ENCODE results near the gene DCHS1.
A peak's percentile ranks its signal among the peaks of the same experiment; 100 is the strongest.

DCHS1 gene

DNA sequence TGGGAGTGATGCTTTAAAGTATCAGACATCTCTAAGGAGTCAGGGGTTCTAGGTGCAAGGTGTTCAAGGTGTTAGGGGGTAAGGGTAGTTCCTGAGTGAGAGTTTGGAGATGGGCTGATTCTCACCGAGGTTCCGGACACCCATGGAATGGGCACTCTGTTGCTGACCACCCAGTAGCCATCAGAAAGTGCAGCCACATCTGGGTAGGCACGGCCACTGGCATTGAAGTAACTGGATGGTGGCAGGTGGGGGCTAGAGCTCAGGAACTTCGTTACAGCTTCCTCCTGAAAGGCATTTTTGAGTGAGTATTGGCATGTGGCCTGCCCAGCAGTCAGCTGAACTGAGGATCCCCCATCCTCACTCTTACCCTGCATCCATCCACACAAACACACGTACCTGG, 40.6 kb downstream of the DCHS1 start:
- DNase-seq (ENCODE audit: low read depth in 2 of 3, low spot score in 1 of 3) = no peak

DNA sequence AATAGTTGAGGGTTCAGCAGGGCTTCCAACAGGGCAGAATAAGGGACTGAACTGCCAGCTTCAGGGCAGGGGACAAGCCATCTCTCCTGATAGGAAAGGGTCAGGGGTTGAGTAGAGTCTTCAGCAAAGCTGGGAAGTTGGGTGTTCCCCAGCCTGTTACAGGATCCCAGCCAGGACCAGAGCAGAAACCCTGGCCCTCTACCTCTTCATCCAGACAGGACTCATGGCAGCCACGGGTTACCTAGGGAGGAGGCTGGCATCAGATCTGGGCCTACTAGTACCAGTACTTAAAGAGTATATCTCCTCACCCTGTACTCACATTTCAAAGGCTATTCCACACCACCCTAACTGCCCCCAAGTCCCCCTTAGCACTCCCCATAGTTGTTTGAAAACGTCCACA, 41.2 kb downstream of the DCHS1 start:
- DNase-seq (ENCODE audit: low read depth in 2 of 3, low spot score in 1 of 3) = no peak

DNA sequence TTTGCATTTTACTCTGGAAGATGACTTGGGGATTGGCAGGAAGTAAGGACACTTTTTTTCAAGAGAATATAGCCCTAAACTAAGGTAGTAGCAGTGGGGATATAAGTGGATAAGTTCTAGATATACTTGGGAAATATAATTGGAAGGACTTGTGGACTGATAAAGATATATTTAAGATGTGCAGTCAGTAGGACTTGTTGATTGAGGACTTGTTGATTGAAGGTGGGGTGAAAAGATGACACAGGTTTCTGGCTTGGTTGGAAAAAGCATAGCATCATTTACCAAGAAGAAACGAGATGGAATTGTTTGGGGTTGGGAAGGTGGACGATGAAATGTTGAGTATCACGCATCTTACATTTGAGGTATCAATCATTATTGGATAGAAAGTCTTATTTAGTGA, 42.1 kb downstream of the DCHS1 start:
- no peak for DNase-seq (ENCODE audit: low read depth in 2 of 3, low spot score in 1 of 3)

DNA sequence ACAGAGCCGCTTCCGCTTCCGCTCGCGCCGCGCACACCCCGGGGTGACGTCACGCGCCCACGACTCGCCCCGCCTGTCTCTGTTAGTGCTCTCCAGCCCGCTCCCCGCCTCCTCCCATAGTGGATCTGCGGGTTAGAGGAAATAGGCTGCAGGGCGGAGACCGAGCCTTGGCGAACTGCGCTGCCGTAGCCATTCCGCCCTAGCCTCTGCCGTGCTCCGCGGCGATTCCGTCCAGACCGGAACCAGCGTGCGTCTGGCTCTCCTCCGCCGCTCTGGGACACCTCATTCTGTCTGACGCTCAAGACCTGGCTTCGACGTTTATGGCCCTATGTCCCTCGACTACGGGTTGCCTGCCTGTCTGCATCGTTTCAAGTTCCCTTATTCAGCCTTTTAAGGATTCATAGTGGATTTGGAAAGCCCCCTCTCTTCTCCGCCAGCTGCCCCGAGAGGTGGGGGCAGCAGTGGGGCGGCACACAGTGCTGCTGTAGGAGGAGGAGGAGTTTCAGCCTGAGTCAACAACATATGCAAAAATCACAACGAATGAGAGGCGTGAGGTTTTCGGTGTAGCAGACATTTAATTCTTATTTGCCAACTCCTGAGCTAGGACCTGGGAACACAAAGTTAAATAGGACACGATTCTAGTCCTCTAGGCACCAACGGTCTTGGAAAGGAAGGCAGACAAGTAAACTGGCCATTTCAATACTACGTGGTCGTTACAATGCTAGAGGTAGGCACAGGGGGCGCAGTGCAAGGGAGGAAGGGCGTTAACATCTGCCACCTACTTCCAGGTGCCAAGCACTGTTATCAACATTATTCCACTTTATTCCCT, 43.2 kb downstream of the DCHS1 start, which contains the start of gene TAF10:
Gene TAF10, minus strand, starts transcription at position 4 of the 829 bp plus-strand sequence. CDS start 27 bp downstream, outside the sequence.
- peak; percentile 87 to 93 (median 87) for DNase-seq (ENCODE audit: low read depth in 2 of 3, low spot score in 1 of 3)

DNA sequence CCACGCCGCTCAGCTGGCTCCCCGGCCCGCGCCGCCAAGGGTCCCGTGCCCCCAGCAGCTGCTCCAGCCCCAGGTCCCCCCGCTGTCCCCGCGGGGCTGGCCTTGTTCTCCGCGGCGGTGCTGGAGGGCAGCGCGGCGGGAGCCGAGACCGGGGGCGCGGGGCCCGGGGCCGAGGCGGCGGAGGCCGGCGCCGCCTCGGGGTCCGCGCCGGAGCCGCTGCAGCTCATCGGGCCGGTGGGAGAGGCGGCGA, 43.7 kb downstream of the DCHS1 start:
- DNase-seq (ENCODE audit: low read depth in 2 of 3, low spot score in 1 of 3) = no peak

DNA sequence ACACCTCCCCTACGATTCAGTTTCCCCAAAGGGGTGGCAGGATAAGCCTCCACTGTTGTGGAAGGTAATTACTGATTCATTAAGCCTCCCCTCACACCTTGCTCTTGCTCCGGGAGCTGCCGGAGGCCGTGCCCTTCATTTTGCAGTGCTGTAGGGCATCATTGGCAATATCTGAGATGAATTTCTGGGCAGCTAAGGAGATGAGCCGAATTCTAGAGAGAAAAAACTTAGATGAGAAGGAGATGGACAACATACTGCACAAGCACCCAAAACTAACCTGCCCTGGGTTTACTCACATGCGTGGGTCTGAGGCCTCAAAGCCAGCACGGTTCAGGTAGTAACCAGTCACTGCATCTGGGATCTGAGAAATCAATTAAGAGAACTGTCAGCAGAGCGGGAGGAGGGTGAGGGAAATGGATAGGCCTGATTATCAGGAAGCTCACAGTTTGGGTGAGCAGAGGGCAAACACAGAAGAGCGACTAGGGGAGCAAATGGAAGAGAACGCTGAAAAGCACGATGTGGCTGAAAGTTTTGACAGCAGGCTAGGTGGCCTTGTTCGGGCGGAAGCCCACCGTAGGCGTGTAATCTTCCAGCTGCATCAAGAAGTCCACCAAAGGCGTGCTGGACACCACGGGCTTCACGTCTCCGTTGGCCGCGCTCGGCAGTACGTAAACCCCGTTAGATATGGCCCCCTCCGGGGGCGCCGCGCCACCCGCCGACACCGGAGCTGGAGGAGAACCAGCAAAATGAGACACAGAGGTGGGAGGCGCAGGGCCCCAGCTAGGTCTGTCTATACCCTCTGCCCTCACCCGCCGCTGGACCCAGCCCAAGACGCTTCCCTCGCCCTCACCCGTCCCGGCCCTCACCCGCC, 44.3 kb downstream of the DCHS1 start:
- no peak for DNase-seq (ENCODE audit: low read depth in 2 of 3, low spot score in 1 of 3)

DNA sequence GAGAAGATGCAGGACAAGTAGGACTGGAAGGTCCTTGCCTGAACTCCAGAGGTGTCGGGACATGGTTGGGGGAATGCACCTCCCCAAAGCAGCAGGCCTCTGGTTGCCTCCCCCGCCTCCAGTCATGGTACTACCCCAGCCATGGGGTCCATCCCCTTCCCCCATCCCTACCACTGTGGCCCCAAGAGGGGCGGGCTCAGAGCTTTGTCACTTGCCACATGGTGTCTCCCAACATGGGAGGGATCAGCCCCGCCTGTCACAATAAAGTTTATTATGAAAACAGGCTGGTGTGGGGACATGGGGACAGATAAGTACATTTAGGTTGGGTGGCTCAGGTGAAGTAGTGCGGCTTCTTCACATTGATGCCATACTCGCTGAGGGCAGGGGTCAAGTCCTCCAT, 45.0 kb downstream of the DCHS1 start:
- DNase-seq (ENCODE audit: low read depth in 2 of 3, low spot score in 1 of 3) = no peak

DNA sequence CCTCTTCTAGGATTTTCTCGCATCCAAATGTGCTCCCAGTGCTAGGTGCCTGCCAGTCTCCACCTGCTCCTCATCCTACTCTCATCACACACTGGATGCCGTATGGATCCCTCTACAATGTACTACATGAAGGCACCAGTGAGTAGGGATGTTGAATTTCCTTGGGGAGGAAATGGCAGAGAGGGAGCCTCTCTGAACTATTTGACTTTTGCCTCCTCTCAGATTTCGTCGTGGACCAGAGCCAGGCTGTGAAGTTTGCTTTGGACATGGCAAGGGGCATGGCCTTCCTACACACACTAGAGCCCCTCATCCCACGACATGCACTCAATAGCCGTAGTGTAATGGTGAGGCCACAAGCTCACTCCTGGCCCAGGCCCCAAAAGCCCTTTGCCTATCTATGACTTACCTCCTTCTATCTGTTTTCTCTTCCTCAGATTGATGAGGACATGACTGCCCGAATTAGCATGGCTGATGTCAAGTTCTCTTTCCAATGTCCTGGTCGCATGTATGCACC, 46.0 kb downstream of the DCHS1 start:
- no peak for DNase-seq (ENCODE audit: low read depth in 2 of 3, low spot score in 1 of 3)

DNA sequence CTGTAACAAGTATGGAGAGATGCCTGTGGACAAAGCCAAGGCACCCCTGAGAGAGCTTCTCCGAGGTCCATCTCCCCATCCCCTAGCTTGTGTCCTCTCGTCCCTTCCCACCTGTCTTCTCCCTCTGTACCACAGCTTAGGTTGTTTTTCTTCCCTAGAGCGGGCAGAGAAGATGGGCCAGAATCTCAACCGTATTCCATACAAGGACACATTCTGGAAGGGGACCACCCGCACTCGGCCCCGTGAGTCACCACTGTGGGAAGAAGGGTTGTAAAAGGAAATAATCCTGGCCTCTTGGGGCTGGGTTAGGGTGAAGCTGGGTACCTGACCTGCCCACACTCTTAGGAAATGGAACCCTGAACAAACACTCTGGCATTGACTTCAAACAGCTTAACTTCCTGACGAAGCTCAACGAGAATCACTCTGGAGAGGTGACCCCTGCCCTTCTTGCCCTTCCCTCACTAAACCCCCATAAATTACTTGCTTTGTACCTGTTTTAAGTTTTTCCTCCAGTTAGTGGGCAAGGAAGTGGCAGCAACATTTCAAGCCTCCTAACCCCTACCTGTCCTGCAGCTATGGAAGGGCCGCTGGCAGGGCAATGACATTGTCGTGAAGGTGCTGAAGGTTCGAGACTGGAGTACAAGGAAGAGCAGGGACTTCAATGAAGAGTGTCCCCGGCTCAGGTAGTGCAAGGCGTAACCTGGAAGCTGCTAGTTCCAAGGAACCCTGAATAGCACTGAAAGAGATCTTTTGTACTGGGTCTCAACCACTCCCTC, 46.7 kb downstream of the DCHS1 start:
- DNase-seq (ENCODE audit: low read depth in 2 of 3, low spot score in 1 of 3) = no peak

DNA sequence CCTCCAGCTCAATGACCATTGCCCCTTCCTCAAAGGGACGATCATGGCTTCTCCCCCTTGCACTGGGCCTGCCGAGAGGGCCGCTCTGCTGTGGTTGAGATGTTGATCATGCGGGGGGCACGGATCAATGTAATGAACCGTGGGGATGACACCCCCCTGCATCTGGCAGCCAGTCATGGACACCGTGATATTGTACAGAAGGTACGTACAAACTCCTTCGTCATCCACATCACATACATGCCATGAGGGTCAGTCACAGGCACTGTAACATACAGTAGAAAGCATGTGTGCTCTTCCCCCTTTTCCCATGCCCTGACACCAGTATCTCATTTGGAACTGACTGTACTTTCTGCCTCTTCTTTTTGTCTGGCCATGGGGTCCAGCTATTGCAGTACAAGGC, 47.6 kb downstream of the DCHS1 start:
- no peak for DNase-seq (ENCODE audit: low read depth in 2 of 3, low spot score in 1 of 3)

DNA sequence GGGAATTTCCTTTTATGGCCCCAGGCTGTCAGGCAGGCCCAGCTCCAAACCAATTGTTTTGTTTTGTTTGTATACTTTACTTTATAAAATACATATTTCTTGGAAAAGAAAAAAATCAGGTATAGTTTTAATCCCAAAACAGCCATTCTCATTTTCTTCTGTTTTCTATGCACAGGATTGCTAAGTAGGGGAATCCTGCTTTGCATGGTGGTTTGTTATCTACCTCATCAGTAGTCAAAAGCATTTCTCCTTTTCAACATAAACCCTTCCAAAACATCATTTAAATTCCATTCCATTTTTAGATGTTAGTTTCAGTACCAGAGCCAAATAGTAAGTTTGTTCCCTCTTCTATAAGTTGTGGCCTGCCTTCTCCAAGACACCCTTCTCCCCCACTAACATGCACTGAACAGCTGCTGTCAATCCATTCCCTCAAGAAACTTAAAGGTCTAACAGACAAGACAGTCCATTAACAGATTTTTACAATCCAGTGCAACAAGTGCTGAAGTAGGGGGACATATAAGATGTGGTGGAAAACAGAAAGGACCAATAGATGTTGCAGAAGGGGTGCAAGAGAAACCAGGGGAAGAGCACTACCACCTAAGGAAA, 48.3 kb downstream of the DCHS1 start:
- no peak for DNase-seq (ENCODE audit: low read depth in 2 of 3, low spot score in 1 of 3)

DNA sequence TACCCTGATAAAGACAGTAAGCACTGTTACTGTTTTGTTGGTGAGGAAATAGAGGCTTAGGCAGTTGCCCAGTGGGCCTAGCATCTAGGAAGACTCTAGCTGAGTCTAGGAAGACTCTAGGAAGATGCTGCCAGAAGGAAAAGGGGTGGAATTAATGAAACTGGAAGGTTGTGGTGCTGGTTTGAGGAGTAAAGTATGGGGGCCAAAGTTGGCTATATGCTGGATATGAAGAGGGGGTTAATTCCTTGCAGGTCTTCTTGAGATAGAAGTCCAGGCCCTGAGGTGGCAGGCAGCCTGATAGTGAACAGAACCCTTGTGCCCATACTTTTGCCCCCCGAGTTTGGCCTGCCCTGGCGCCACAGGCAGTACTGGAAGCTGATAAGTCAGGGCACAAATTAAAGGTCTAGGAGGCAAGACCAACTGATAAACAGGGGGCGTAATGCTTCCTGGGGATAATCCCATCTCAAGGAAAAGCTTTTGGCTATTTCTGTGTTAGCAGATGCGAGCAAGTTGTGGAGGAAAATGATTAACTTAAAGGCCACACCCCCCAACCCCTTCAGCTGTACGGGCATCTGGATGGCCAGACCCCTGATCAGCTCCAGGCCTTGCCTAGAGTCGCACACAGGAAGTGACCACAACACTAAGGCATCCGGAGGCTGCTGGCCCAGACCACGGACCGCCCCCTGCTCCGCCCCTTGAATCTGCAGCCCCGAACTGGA, 49.0 kb downstream of the DCHS1 start:
- peak; percentile 31 to 61 (median 51) for DNase-seq (ENCODE audit: low read depth in 2 of 3, low spot score in 1 of 3)

DNA sequence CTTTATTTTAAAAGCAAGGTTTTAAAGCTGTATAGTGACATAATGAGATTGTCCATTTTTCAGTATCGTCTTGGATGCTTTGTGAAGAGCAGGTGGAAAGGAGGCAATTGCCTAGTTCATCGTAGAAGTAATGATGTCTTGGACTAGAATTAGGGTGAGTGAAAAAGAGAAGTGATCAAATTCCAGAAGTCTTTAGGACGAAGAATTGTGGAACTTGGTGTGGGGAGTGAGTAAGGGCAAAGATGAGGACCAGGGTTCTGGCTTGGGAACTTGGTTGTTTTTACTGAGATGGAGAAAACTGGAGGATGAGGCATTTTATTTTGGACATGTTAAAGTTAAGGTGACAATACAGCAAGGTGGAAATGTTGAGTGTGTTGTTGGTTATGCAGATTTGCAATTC, 50.8 kb downstream of the DCHS1 start:
- no peak for DNase-seq (ENCODE audit: low read depth in 2 of 3, low spot score in 1 of 3)

DNA sequence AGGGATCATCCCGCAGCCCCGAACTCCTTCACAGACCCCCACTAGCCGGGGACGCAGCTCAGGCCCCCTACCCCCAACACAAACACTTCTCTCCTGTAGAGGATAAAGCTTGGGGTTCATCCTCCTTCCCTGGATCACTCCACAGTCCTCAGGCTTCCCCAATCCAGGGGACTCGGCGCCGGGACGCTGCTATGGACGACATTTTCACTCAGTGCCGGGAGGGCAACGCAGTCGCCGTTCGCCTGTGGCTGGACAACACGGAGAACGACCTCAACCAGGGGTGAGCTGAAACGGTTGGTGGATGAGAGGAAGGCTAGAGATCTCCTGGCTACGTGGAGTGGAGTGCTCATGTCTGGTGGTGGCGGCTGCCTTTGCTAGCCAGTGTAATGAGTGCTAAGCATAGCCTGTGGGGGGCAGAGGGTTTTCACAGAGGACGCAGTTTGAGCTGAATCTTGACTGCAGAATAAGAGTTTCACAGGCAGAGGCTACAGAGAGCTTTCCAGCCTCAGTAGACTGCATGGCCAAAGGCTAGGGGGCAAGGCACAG, 51.5 kb downstream of the DCHS1 start:
- DNase-seq (ENCODE audit: low read depth in 2 of 3, low spot score in 1 of 3) = no peak

DNA sequence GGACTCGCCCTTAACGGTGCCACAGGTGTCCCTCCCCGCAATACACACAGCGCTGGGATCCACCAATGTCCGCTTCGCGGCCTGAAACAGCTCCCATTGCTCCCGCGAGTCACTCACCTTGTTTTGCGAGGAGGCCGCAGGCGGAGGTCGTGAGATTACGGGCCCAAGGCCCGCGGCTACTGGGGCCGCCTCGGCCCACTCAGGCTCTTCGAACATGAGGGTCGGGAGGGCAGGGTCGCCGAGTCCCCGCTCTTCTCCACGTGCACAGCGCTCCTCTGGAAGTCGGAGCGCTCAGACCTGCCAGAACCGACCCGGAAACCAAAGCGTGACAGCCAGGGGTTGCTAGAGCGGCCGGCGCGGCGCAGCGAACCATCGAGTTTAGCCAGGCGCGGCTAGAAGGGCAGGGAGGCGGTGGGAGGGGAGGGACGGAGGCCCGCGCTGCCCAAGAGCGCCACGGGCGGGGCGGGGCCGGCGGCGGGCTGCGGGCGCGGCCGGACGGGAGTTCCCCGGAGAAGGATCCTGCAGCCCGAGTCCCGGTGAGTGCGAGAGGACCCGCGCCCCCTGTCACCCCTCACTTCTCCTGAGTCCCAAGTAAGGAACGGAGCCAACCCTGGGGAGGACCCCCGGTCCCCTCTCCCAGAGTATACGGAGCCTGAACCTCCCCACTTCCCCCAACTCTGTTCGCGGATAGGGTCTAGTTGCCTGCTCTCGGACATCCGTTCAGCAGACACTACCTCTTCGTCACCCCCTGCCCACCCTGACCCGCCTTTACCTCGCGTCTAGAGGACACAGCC, 52.1 kb downstream of the DCHS1 start, which contains the start of the genes ILK and RRP8:
Gene ILK, plus strand, starts transcription at position 488 of the 794 bp plus-strand sequence. CDS start 498 bp downstream, outside the sequence.
Gene RRP8, minus strand, starts transcription at position 330 of the 794 bp plus-strand sequence. Its CDS starts 114 bp downstream, at position 216.
- peak; percentile 74 to 83 (median 81) for DNase-seq (ENCODE audit: low read depth in 2 of 3, low spot score in 1 of 3)

DNA sequence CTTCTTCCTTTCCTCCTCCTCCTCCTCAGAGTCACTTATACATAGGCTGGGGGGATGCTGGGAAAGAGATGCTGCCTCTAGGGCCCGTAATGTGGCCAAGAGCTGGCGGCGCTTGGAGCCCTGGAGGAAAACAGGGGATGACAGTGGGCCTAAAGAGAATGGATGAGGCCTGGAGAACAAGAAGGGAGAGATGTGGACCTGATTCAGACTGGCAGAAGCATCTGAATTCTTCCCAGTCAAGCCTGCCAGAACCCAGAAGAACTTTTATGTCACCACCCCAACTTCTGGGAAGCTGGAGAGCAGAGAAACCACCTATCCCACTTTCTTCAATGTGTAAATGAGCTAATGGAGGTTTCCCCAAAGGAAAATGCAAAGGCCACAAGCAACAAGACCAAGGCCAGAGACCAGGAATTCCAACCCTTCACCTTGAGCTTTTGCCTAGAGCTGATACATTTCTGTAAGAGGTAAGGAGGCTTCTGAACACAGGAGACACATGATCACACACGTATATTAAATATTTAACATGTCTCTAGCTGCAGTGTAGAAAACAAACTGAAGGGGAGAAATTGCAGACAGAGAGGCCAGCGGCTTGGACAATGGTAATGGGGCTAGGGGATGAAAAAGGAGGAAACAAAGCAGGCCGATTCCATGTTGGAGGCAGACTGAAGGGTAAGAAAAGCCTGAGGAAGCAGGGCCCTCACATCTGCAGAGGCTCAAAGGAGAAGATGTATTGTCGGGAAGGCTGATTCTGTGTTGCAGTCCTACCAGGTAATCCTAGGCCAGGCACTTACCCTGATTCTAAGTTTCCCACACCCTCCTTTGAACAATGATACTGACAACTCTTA, 53.3 kb downstream of the DCHS1 start:
- no peak for DNase-seq (ENCODE audit: low read depth in 2 of 3, low spot score in 1 of 3)

DNA sequence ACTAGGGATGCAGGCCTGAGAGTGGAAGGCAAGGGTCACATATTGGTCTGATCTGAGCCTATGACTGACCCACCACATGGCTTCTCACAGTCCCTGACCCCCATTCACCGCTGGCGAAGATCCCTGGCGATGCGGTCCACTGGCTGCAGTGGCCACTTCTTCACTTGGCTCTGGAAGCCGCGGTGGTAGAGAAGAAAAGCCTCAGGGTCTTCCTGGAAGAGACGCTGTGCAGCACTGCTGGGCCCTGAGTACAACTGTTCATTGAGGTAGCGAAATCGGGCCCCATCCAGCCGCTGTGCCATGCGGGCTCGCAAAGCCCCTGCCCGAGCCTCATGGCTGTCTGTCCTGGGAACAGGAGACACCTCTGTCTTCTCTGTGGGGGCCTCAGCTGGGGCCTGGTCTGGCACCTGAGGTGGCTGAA, 54.6 kb downstream of the DCHS1 start:
- no peak for DNase-seq (ENCODE audit: low read depth in 2 of 3, low spot score in 1 of 3)

DNA sequence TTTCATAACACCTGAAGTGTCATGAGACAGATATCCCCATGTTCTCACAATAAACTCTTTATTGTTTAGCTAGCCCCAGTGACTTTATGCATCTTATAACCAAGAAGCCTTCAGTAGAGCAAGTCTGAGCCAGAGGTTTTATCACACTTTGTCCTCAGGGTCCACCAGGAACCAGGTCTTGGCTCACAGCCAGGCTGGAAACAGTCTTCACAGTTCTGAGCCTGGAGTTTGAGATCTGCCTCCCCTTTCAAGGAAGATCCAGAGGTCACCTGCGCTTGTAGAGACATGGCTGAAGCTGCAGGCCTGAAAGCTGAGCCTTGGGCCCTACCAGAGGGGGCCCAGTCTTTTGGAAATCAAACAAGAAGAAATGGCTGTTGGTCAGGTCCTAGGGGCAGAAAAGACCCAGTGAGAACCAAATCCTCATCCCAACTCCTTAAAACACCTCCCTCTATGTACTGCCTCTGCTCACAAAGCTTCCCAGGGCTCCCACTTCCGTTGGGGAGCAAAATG, 55.7 kb downstream of the DCHS1 start:
- no peak for DNase-seq (ENCODE audit: low read depth in 2 of 3, low spot score in 1 of 3)
